Esophagus squamous epithelium (tissue), 4 donors: ENCODE data around the gene PLEKHG2.

ENCODE experiments used
- POLR2A ChIP-seq, 4 donors: fragments of 450-650 bp; IDR thresholded peaks; one replicate each; pipeline ENCODE4 v1.6.1; 2017; ENCODE audit warnings: antibody characterized with exemption in 4 of 4, mild to moderate bottlenecking in 4 of 4, moderate library complexity in 3 of 4
- TF ChIP-seq, protein P1 (sequence below), 6 experiments: fragments of 450-650 bp in 4 of 6; fragments of 200-600 bp in 2 of 6; sonication (generic) in 2 of 6; IDR thresholded peaks; one replicate each; pipeline ENCODE4 v1.5.1; 2016 to 2019; ENCODE audit warnings: antibody characterized with exemption in 6 of 6, mild to moderate bottlenecking in 4 of 6, moderate library complexity in 4 of 6

- TF ChIP-seq, protein P1, sequence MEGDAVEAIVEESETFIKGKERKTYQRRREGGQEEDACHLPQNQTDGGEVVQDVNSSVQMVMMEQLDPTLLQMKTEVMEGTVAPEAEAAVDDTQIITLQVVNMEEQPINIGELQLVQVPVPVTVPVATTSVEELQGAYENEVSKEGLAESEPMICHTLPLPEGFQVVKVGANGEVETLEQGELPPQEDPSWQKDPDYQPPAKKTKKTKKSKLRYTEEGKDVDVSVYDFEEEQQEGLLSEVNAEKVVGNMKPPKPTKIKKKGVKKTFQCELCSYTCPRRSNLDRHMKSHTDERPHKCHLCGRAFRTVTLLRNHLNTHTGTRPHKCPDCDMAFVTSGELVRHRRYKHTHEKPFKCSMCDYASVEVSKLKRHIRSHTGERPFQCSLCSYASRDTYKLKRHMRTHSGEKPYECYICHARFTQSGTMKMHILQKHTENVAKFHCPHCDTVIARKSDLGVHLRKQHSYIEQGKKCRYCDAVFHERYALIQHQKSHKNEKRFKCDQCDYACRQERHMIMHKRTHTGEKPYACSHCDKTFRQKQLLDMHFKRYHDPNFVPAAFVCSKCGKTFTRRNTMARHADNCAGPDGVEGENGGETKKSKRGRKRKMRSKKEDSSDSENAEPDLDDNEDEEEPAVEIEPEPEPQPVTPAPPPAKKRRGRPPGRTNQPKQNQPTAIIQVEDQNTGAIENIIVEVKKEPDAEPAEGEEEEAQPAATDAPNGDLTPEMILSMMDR (IDR thresholded peaks at IDR 0.05): no peak
- TF ChIP-seq POLR2A (IDR thresholded peaks at IDR 0.05): peak in 1 of 4 donors; percentile 24
Measured at GRCh38 chr19:39405958-39406655, 6.4 kb upstream of the PLEKHG2 start.
